ENCODE data around the gene CHSY1. TPM values are rescaled to one million over a fixed set of nuclear protein-coding genes. Genes with fewer than 3 reads are reported as not detected.

Gene CHSY1
- total RNA-seq, 1 donor from 2014 or later: 23.3 TPM

DNA sequence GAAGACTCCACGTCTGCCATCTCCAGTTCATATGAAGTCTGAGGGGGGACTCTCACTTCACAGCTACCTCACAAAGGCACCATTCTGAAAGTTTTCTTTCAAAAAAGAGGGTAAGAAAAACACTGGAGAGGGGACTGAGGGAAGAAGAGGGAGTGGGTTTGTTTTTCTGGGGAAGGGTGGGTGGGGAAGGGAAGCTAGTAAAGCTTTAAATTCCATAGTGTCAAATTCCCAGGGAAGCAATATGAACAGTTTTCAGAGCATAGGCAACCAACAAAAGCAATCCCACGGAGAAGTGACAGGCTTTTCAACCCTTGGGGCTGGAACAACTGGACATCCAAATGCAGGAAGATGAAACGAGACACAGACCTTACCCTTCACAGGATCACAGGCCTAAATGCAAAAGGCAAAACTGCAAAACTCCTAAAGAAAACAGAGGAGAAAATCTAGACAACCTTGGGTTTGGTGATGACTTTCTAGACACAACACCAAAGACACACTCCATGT is 61.7 kb downstream of the CHSY1 start:
- Mint-ChIP-seq H3K4me1 (peaks cover 46% of the 10 kb centered on the region), H3K27me3 (ENCODE audit: insufficient read depth, low read depth) (no peaks in the 10 kb centered on the region), H3K9me3 (peaks cover 3% of the 10 kb centered on the region), H3K27ac (no peak overlapping the region), H3K4me3 (no peak overlapping the region), H3K36me3 (peaks cover 8% of the 10 kb centered on the region)
- TF ChIP-seq EZH2 (IDR thresholded peaks at IDR 0.05): no peak
- TF ChIP-seq, protein P1, sequence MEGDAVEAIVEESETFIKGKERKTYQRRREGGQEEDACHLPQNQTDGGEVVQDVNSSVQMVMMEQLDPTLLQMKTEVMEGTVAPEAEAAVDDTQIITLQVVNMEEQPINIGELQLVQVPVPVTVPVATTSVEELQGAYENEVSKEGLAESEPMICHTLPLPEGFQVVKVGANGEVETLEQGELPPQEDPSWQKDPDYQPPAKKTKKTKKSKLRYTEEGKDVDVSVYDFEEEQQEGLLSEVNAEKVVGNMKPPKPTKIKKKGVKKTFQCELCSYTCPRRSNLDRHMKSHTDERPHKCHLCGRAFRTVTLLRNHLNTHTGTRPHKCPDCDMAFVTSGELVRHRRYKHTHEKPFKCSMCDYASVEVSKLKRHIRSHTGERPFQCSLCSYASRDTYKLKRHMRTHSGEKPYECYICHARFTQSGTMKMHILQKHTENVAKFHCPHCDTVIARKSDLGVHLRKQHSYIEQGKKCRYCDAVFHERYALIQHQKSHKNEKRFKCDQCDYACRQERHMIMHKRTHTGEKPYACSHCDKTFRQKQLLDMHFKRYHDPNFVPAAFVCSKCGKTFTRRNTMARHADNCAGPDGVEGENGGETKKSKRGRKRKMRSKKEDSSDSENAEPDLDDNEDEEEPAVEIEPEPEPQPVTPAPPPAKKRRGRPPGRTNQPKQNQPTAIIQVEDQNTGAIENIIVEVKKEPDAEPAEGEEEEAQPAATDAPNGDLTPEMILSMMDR (IDR thresholded peaks at IDR 0.05): no peak
- no peak for TF ChIP-seq EZH2phosphoT487 (IDR thresholded peaks at IDR 0.05)
- peaks cover 94% of the 10 kb centered on the region for H3K79me2 ChIP-seq (ENCODE audit: low read depth)
- no peaks in the 10 kb centered on the region for H3K9me3 ChIP-seq (ENCODE audit: low read depth)
- peaks cover 70% of the 10 kb centered on the region for H4K20me1 ChIP-seq (ENCODE audit: low read depth)
- no peak overlapping the region for H3K27ac ChIP-seq
- no peak overlapping the region for H3K4me2 ChIP-seq
- DNase-seq (ENCODE audit: low spot score): no peak
- H3F3A ChIP-seq (ENCODE audit: low read depth): no peaks in the 10 kb centered on the region
- H2AFZ ChIP-seq (replicated peaks): no peak overlapping the region
- no peaks in the 10 kb centered on the region for H3K27me3 ChIP-seq
- H3K36me3 ChIP-seq: no peaks in the 10 kb centered on the region
- H3K4me3 ChIP-seq: no peak overlapping the region
- peaks cover 17% of the 10 kb centered on the region for H3K4me1 ChIP-seq
- no peak overlapping the region for H3K9ac ChIP-seq

DNA sequence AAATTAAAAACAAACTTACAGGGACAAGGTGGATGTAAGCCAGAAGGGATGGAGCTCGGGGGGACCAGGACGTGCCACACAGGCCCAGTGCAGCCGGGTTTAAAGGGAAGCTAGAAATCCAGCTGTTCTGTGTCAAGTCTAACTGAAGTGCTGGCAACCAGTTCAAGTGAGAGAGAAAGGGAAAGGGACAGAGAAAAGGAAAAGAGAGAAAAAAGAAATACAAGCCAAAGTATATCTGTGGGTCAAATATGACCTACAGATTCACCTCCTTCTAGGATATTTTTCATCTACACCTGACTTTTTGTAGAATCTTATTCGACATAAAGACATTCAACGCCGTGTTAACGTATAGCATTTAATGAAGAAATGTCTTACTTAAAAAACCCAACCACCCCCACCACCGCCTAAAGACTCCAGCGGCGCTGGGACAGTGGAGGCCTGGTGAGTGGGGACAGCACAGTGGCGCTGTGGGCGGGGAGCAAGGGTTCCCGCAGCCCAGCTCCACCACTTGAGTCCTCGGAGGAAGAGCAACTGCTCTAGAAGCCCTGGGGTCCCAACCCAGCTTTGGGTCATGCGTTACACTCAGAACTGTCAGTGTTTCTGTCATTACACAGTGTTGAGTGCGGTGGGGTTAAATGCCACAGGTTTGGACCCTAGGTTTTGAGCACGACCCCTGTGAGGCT is 62.3 kb downstream of the CHSY1 start:
- no peaks in the 10 kb centered on the region for H3K36me3 ChIP-seq
- H4K20me1 ChIP-seq (ENCODE audit: low read depth): peaks cover 66% of the 10 kb centered on the region
- H3K4me3 Mint-ChIP-seq: no peak overlapping the region
- H3K9me3 Mint-ChIP-seq: peaks cover 3% of the 10 kb centered on the region
- no peak for DNase-seq (ENCODE audit: low spot score)
- no peak overlapping the region for H3K27ac Mint-ChIP-seq
- no peaks in the 10 kb centered on the region for H3K27me3 ChIP-seq
- H3F3A ChIP-seq (ENCODE audit: low read depth): no peaks in the 10 kb centered on the region
- no peak overlapping the region for H3K4me2 ChIP-seq
- peaks cover 94% of the 10 kb centered on the region for H3K79me2 ChIP-seq (ENCODE audit: low read depth)
- no peaks in the 10 kb centered on the region for H3K27me3 Mint-ChIP-seq (ENCODE audit: insufficient read depth, low read depth)
- H2AFZ ChIP-seq (replicated peaks): no peak overlapping the region
- H3K27ac ChIP-seq: no peak overlapping the region
- peaks cover 11% of the 10 kb centered on the region for H3K36me3 Mint-ChIP-seq
- TF ChIP-seq EZH2 (IDR thresholded peaks at IDR 0.05) (no peak), EZH2phosphoT487 (IDR thresholded peaks at IDR 0.05) (no peak)
- TF ChIP-seq, protein P1 (IDR thresholded peaks at IDR 0.05): no peak
- peaks cover 45% of the 10 kb centered on the region for H3K4me1 Mint-ChIP-seq
- H3K9ac ChIP-seq: no peak overlapping the region
- no peak overlapping the region for H3K4me3 ChIP-seq
- peaks cover 17% of the 10 kb centered on the region for H3K4me1 ChIP-seq
- H3K9me3 ChIP-seq (ENCODE audit: low read depth): no peaks in the 10 kb centered on the region

DNA sequence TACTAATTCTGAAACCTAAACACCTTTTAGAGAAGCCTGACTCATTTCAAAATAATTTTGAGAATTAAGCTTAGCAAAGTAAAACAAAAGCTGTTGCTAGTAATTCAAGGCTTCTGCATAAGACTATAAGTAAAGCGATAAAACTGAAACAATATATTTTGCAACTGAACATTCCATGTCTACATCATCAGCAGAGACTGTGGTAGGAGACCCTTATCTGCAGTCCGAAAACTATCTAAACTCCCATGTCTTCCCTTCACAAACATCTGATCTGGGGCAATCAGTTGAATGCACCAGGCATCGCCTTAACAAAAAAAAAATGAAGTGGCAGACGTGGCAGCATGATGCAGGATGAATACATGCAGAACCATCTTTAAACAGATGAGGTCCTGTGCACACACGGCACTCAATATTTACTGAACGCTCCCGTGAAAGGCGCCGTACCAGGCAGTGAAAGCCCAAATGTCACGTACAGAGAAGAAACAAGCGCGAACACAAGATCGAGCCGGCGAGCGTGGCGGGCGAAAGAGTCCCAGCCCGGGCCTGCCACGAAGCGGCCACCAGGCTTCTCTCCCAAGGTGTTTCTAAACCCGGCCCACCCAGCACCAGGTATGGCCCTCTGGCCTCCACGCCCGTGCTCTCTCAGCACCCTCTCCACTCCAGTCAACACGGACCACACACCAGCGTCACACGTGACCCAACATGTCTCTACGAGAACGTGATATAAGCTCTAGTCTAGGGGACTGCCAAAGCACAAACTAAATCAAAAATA is 63.0 kb downstream of the CHSY1 start:
- Histone ChIP-seq H3K27ac (no peak overlapping the region), H3K27me3 (no peaks in the 10 kb centered on the region), H3K4me3 (no peak overlapping the region), H2AFZ (replicated peaks) (no peak overlapping the region), H3K36me3 (no peaks in the 10 kb centered on the region), H3K4me2 (no peak overlapping the region), H4K20me1 (ENCODE audit: low read depth) (peaks cover 61% of the 10 kb centered on the region), H3K4me1 (peaks cover 17% of the 10 kb centered on the region), H3K79me2 (ENCODE audit: low read depth) (peaks cover 92% of the 10 kb centered on the region), H3K9ac (no peak overlapping the region), H3K9me3 (ENCODE audit: low read depth) (no peaks in the 10 kb centered on the region), H3F3A (ENCODE audit: low read depth) (no peaks in the 10 kb centered on the region)
- peaks cover 14% of the 10 kb centered on the region for H3K36me3 Mint-ChIP-seq
- no peaks in the 10 kb centered on the region for H3K27me3 Mint-ChIP-seq (ENCODE audit: insufficient read depth, low read depth)
- H3K27ac Mint-ChIP-seq: peak overlapping the region; percentile 15
- H3K9me3 Mint-ChIP-seq: peaks cover 3% of the 10 kb centered on the region
- TF ChIP-seq, protein P1 (IDR thresholded peaks at IDR 0.05): no peak
- TF ChIP-seq EZH2 (IDR thresholded peaks at IDR 0.05) (no peak), EZH2phosphoT487 (IDR thresholded peaks at IDR 0.05) (no peak)
- DNase-seq (ENCODE audit: low spot score): no peak
- H3K4me3 Mint-ChIP-seq: no peak overlapping the region
- H3K4me1 Mint-ChIP-seq: peaks cover 42% of the 10 kb centered on the region

Data from neural progenitor cell (in vitro differentiated cells).